Gastrocnemius medialis (tissue), 4 donors: ENCODE measurements around the gene TRA2B. TPM values are rescaled to one million over a fixed set of nuclear protein-coding genes. Genes with fewer than 3 reads are reported as not detected.
A peak's percentile ranks its signal among the peaks of the same experiment; 100 is the strongest.

Experiments
- ATAC-seq, 2 donors: fragments of 150-250 bp; one replicate each; pipeline ENCODE4 v1.9.1; 2016
- DNase-seq, 2 donors: peaks; one replicate each; pipeline ENCODE4 v3.0.0-alpha.2; 2019
- H3K27ac ChIP-seq, 4 donors: fragments of 200-600 bp; sonication (generic); 1 replicate in 1 of 4; 2 replicates in 3 of 4; pipeline ENCODE4 v1.5.1; 2016 to 2018; ENCODE audit warnings: mild to moderate bottlenecking in 2 of 4, moderate library complexity in 1 of 4
- H3K27me3 ChIP-seq, 3 donors: fragments of 200-600 bp; sonication (generic) in 2 of 3; 1 replicate in 1 of 3; 2 replicates in 2 of 3; pipeline versions ENCODE4 v1.5.1 to v1.6.0; 2016 to 2019; ENCODE audit warnings: mild to moderate bottlenecking in 1 of 3, moderate library complexity in 1 of 3
- H3K36me3 ChIP-seq, 2 donors: fragments of 200-600 bp; sonication (generic) in 1 of 2; one replicate each; pipeline ENCODE4 v1.5.1; 2017 to 2018
- H3K4me1 ChIP-seq, 2 donors: fragments of 200-600 bp; sonication (generic) in 1 of 2; one replicate each; pipeline ENCODE4 v1.5.1; 2016 to 2017; ENCODE audit warnings: mild to moderate bottlenecking in 2 of 2
- H3K4me3 ChIP-seq, 4 donors: fragments of 200-600 bp; sonication (generic) in 3 of 4; 1 replicate in 1 of 4; 2 replicates in 3 of 4; pipeline ENCODE4 v1.5.1; 2016 to 2019; ENCODE audit warnings: mild to moderate bottlenecking in 2 of 4
- H3K9me3 ChIP-seq, 3 donors: fragments of 200-600 bp; sonication (generic) in 2 of 3; 1 replicate in 1 of 3; 2 replicates in 2 of 3; pipeline ENCODE4 v1.5.1; 2016 to 2019
- POLR2A ChIP-seq, 2 donors: fragments of 450-650 bp; IDR thresholded peaks; one replicate each; pipeline ENCODE4 v1.6.1; 2017; ENCODE audit warnings: antibody characterized with exemption in 2 of 2, mild to moderate bottlenecking in 2 of 2, moderate library complexity in 2 of 2
- in situ Hi-C, 4 donors: fragments of 200-750 bp; cut with MboI; loops; one replicate each; pipeline versions ENCODE4 v1.15.0 to v1.8.0; 2017; ENCODE audit warnings: low sequenced_read_pairs in 4 of 4
- intact Hi-C: fragments of 100-400 bp; cut with DNase I; formaldehyde crosslinking; loops from one replicate; pipeline ENCODE4 v1.15.1; 2023; ENCODE audit warnings: low total_unique reads
- total RNA-seq, 4 donors: library from RNA; depleted of rRNA; stranded (reverse); fragments of >200 nt; gene quantifications; one replicate each; pipeline versions ENCODE4 v1.1.0 to v1.2.3, GENCODE V29; 2016
- TF ChIP-seq, protein P1 (sequence below), 5 experiments: fragments of 450-650 bp in 3 of 5; fragments of 200-600 bp in 2 of 5; sonication (generic) in 2 of 5; IDR thresholded peaks in 4 of 5; conservative IDR thresholded peaks in 1 of 5; 1 replicate in 4 of 5; 2 replicates in 1 of 5; pipeline ENCODE4 v1.5.1; 2016 to 2019; ENCODE audit warnings: antibody characterized with exemption in 5 of 5, mild to moderate bottlenecking in 3 of 5, moderate library complexity in 3 of 5

Gene TRA2B
- total RNA-seq, 4 donors from 2014 or later = 57.5 to 234 (median 65.1) TPM

DNA sequence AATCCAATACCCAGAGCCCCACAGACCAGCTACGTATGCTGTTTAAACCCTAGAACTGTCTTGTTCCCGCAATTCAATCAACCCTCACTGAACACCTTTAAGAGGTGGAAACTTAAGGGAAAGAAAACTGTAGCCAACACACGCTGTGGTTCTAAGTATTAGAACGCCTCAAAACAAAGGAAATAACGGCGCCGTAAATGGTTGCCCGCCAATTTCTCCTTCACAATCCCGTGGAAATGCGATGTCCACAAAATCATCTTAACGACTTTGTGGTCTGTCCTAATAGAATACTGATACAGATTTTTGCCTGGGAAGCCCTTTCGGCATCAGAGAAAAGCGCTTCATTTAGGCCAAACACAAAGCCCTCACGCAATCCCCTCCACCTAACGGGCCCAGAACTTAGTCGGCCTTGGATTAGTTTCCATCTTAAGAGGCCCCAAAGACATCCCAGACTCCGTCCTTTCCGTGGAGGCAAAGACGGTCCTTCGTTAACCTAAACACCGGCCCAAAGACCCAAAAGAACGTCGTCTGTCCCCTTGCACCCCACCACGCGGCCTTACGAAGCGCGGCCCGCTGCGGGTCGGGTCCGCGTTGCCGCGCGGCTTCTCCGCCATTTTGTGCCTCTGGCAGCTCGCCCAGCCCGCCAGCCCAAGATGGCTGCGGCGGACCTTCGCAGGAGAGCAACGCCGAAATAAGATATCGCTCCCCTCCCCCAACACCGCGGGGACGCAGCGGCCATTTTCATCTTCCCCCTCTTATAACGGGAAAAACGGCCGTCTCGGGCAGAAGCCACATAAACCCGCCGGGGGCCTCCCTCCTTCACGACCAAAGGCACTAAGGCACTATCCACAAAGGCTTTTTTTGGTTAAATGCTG is 763 bp downstream of the TRA2B start:
- DNase-seq = peak; percentile 86 to 89
- no peak for TF ChIP-seq POLR2A (IDR thresholded peaks at IDR 0.05)
- TF ChIP-seq, protein P1, sequence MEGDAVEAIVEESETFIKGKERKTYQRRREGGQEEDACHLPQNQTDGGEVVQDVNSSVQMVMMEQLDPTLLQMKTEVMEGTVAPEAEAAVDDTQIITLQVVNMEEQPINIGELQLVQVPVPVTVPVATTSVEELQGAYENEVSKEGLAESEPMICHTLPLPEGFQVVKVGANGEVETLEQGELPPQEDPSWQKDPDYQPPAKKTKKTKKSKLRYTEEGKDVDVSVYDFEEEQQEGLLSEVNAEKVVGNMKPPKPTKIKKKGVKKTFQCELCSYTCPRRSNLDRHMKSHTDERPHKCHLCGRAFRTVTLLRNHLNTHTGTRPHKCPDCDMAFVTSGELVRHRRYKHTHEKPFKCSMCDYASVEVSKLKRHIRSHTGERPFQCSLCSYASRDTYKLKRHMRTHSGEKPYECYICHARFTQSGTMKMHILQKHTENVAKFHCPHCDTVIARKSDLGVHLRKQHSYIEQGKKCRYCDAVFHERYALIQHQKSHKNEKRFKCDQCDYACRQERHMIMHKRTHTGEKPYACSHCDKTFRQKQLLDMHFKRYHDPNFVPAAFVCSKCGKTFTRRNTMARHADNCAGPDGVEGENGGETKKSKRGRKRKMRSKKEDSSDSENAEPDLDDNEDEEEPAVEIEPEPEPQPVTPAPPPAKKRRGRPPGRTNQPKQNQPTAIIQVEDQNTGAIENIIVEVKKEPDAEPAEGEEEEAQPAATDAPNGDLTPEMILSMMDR (IDR thresholded peaks at IDR 0.05 in 4 of 5, conservative IDR thresholded peaks at IDR 0.05 in 1 of 5) = no peak
- Histone ChIP-seq H3K4me1 (peaks cover 26 to 28% of the 10 kb centered on the region in 2 donors), H3K9me3 (no peaks in the 10 kb centered on the region), H3K27me3 (no peaks in the 10 kb centered on the region), H3K36me3 (no peaks in the 10 kb centered on the region), H3K4me3 (peak overlapping the region; percentile 97 to 99 (median 98)), H3K27ac (peak overlapping the region; percentile 100)
- intact Hi-C loops = loop anchor here (2.0 to 10.0 kb wide), 3 partner anchors 300 to 1122 kb away; partner anchors contain the start of genes EIF4A2 and VPS8
- peak; percentile 83 to 87 for ATAC-seq
- in situ Hi-C loops = loop anchor here in 3 of 4 donors (25.0 kb wide), 2 partner anchors 850 to 1775 kb away; partner anchors contain the start of genes EIF4A2 (in 3 of the 3) and RTP2 (in 1 of the 3)

DNA sequence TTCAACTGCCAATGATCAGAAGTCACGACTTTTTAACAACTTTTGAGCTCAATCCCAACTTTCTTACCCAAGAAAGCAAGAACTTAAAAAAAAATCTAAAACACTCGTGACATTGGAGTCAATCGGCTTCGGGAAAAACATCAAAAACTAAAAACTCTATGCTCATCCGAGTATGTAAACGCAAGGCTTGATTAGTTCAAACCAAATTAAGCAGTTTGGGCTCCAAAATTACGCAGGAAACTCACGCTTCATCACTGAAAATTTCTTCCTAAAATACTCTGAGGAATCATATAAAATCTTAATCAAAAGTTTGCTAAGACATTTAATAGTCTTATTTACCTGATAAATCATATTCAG is 1.6 kb downstream of the TRA2B start:
- in situ Hi-C loops = loop anchor here in 3 of 4 donors (25.0 kb wide), 2 partner anchors 851 to 1776 kb away; partner anchors contain the start of genes EIF4A2 (in 3 of the 3) and RTP2 (in 1 of the 3)
- Histone ChIP-seq H3K27me3 (no peaks in the 10 kb centered on the region), H3K27ac (peak overlapping the region; percentile 100), H3K9me3 (no peaks in the 10 kb centered on the region), H3K4me3 (peak overlapping the region; percentile 97 to 99 (median 98)), H3K4me1 (peaks cover 34 to 36% of the 10 kb centered on the region in 2 donors), H3K36me3 (no peaks in the 10 kb centered on the region)
- no peak for DNase-seq
- ATAC-seq = no peak
- TF ChIP-seq POLR2A (IDR thresholded peaks at IDR 0.05) = no peak
- TF ChIP-seq, protein P1 (IDR thresholded peaks at IDR 0.05 in 4 of 5, conservative IDR thresholded peaks at IDR 0.05 in 1 of 5) = no peak
- intact Hi-C loops = loop anchor here (2.0 to 10.0 kb wide), 3 partner anchors 301 to 1121 kb away; partner anchors contain the start of genes EIF4A2 and VPS8

DNA sequence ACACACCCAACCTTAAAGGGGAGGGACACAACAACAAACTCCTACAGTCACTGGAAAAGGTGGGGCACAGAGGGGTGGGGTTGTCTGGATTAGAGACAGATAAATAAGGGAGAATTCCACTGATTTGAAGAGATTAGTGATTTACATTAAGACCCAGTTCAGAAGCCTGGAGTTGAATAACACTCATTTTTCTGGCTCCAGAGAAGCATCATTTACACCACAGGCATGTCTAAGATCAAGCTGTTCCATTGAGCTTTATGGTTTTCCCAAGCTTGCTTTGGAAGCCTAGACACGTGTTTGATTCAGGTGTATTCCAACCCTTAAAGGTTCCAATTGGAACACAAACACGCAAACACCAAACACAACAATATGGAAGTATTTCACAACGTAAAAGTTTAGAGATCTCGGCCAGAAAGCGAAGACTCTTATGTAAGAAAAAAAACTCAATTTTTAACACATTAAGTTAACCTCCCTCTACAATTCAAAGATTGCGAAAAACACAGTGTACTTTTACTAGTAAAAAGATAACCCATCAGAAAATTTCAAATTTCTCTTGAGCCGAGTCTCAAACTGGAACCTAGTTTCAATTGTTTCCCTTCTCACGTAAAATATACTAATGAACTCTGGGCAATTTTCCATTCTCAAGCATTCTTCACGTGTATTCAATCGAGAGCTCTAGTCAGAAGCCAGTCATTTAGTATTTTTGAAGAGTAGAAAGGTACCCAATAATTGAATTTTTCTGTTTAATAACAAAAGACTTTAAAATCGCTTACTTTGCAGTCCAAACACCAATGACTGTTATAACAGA is 2.1 kb downstream of the TRA2B start:
- no peak for DNase-seq
- TF ChIP-seq, protein P1 (IDR thresholded peaks at IDR 0.05 in 4 of 5, conservative IDR thresholded peaks at IDR 0.05 in 1 of 5) = no peak
- no peak for TF ChIP-seq POLR2A (IDR thresholded peaks at IDR 0.05)
- peak overlapping the region; percentile 100 for H3K27ac ChIP-seq
- peak overlapping the region; percentile 97 to 99 (median 98) for H3K4me3 ChIP-seq
- intact Hi-C loops (loop anchor here (1.0 to 10.0 kb wide), 4 partner anchors 287 to 1121 kb away; partner anchors contain the start of genes EIF4A2 and VPS8), in situ Hi-C loops (loop anchor here in 3 of 4 donors (25.0 kb wide), 2 partner anchors 852 to 1777 kb away; partner anchors contain the start of genes EIF4A2 (in 3 of the 3) and RTP2 (in 1 of the 3))
- H3K36me3 ChIP-seq = no peaks in the 10 kb centered on the region
- H3K9me3 ChIP-seq = no peaks in the 10 kb centered on the region
- peak in 1 of 2 donors; percentile 54 for ATAC-seq
- H3K4me1 ChIP-seq = peaks cover 40 to 42% of the 10 kb centered on the region in 2 donors
- H3K27me3 ChIP-seq = no peaks in the 10 kb centered on the region

DNA sequence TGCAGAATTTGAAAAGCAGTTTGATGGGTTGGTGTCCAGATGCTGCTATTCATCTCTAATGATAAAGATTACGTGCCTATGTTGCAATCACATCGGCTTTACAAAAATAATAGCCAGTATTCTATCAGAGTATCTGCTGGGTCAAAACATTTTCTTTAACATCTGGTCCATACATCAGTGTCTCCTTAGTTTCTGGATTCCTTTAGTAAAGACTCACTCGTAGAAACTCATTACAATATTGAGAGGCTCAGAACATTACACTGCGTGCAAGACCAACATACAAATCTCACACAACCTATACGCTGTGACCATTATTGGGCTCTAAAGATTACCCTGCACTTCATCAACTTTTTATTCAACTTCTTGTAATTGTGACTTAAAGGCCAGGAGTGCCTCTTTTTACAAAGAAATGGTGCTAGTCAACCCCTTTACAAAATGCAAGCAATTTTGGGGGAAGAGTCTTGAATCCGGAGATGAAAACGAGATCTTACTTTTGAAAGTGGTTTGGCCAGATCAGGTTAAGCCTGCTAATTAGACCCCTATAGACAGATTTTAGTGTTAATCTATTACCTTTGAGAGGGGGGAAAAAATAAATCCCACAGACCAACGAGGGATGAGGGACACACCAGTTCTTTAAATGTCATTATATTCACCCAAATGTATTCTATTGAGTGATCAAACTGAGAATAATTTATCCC is 2.9 kb downstream of the TRA2B start:
- intact Hi-C loops = loop anchor here (1.0 to 10.0 kb wide), 3 partner anchors 287 to 1120 kb away; partner anchors contain the start of gene VPS8
- no peak for TF ChIP-seq POLR2A (IDR thresholded peaks at IDR 0.05)
- TF ChIP-seq, protein P1 (IDR thresholded peaks at IDR 0.05 in 4 of 5, conservative IDR thresholded peaks at IDR 0.05 in 1 of 5) = no peak
- H3K9me3 ChIP-seq = no peaks in the 10 kb centered on the region
- H3K4me3 ChIP-seq = peak overlapping the region; percentile 97 to 99 (median 98)
- ATAC-seq = no peak
- no peaks in the 10 kb centered on the region for H3K36me3 ChIP-seq
- in situ Hi-C loops = loop anchor here in 3 of 4 donors (25.0 kb wide), 2 partner anchors 852 to 1777 kb away; partner anchors contain the start of genes EIF4A2 (in 3 of the 3) and RTP2 (in 1 of the 3)
- H3K27me3 ChIP-seq = no peaks in the 10 kb centered on the region
- DNase-seq = no peak
- H3K4me1 ChIP-seq = peaks cover 47 to 49% of the 10 kb centered on the region in 2 donors
- H3K27ac ChIP-seq = peak overlapping the region; percentile 100
